ENCODE measurements around the gene ERICH4.

- TF ChIP-seq CTCF (IDR thresholded peaks at IDR 0.05) (no peak), POLR2A (IDR thresholded peaks at IDR 0.05) (no peak)
Measured at GRCh38 chr19:41420101-41420880, 22.7 kb upstream of the ERICH4 start.
